GM06990 (cell line): Measurements from ENCODE around the gene DUT.

Experiments
- DNase-seq: peaks from one replicate; pipeline ENCODE4 v3.0.0-alpha.2; 2011; ENCODE audit not compliant: insufficient read length; ENCODE audit errors: extremely low read depth
- H3K27me3 ChIP-seq: replicated peaks from 2 replicates; pipeline ENCODE4 v1.6.0; 2011; ENCODE audit warnings: low read length; ENCODE audit not compliant: control insufficient read depth, insufficient read depth
- H3K36me3 ChIP-seq: 2 replicates; pipeline ENCODE4 v1.5.1; 2011; ENCODE audit warnings: low read length; ENCODE audit not compliant: control insufficient read depth, insufficient read depth
- H3K4me3 ChIP-seq: replicated peaks from 2 replicates; pipeline ENCODE4 v1.5.1; 2011; ENCODE audit warnings: low read depth, mild to moderate bottlenecking, control low read depth, low read length
- CTCF ChIP-seq: IDR thresholded peaks from 2 replicates; pipeline ENCODE4 v1.5.1; 2011; ENCODE audit warnings: low read length, control low read depth, mild to moderate bottlenecking, inconsistent platforms; ENCODE audit not compliant: insufficient read depth, poor library complexity, severe bottlenecking

DUT gene

GRCh38 chr15:48337607-48338006 is 6.4 kb downstream of the DUT start:
- TF ChIP-seq CTCF: no peak
- Histone ChIP-seq H3K27me3 (no peaks in the 10 kb centered on the region), H3K4me3 (no peak overlapping the region), H3K36me3 (peaks cover 8% of the 10 kb centered on the region)
- no peak for DNase-seq

GRCh38 chr15:48340111-48340510 is 8.9 kb downstream of the DUT start:
- no peak for DNase-seq
- TF ChIP-seq CTCF: no peak
- Histone ChIP-seq H3K36me3 (peaks cover 3% of the 10 kb centered on the region), H3K27me3 (no peaks in the 10 kb centered on the region), H3K4me3 (no peak overlapping the region)

GRCh38 chr15:48343865-48344264 is 12.6 kb downstream of the DUT start:
- no peak for DNase-seq
- Histone ChIP-seq H3K27me3 (no peaks in the 10 kb centered on the region), H3K4me3 (no peak overlapping the region), H3K36me3 (peaks cover 1% of the 10 kb centered on the region; the same call in 1 of the 2 replicates)
- TF ChIP-seq CTCF: no peak

- H3K27me3 ChIP-seq: no peaks in the 10 kb centered on the region
- H3K36me3 ChIP-seq: peaks cover 1% of the 10 kb centered on the region; the same call in 1 of the 2 replicates
- no peak for TF ChIP-seq CTCF
- no peak for DNase-seq
- no peak overlapping the region for H3K4me3 ChIP-seq
These were observed 14.3 kb downstream of the DUT start for GRCh38 chr15:48345516-48345915.

GRCh38 chr15:48352474-48353072 is 21.3 kb downstream of the DUT start:
- H3K27me3 ChIP-seq: no peaks in the 10 kb centered on the region
- no peaks in the 10 kb centered on the region for H3K36me3 ChIP-seq
- peak; percentile 82 for TF ChIP-seq CTCF
- H3K4me3 ChIP-seq: no peak overlapping the region
- peak; percentile 25 for DNase-seq

- no peaks in the 10 kb centered on the region for H3K36me3 ChIP-seq
- H3K27me3 ChIP-seq: no peaks in the 10 kb centered on the region
- TF ChIP-seq CTCF: no peak
- no peak for DNase-seq
- H3K4me3 ChIP-seq: no peak overlapping the region
These were observed 23.6 kb downstream of the DUT start for GRCh38 chr15:48354694-48355303.
